IMR-90 (cell line): ENCODE data around the gene P2RY2.

Source experiments
- BHLHE40 ChIP-seq: fragments of 150-350 bp; IDR thresholded peaks from 2 replicates; pipeline ENCODE4 v1.6.1; 2016; ENCODE audit warnings: mild to moderate bottlenecking, low read depth, low read length
- CEBPB ChIP-seq: IDR thresholded peaks from 2 replicates; pipeline ENCODE4 v1.6.1; 2012; ENCODE audit warnings: low read depth, low read length, improper control_type of control experiment
- CHD1 ChIP-seq: IDR thresholded peaks from 2 replicates; pipeline ENCODE4 v1.6.1; 2012; ENCODE audit warnings: low read depth, low read length, improper control_type of control experiment
- CTCF ChIP-seq: conservative IDR thresholded peaks from 2 replicates; pipeline ENCODE4 v1.5.1; 2012; ENCODE audit warnings: mild to moderate bottlenecking, low read depth, low read length, improper control_type of control experiment
- FOS ChIP-seq: fragments of 150-350 bp; IDR thresholded peaks from 2 replicates; pipeline ENCODE4 v1.6.1; 2016; ENCODE audit warnings: low read depth, low read length
- MAFK ChIP-seq: IDR thresholded peaks from 2 replicates; pipeline ENCODE4 v1.6.1; 2012; ENCODE audit warnings: low read depth, low read length, improper control_type of control experiment
- MXI1 ChIP-seq: IDR thresholded peaks from 2 replicates; pipeline ENCODE4 v1.6.1; 2012; ENCODE audit warnings: low read depth, mild to moderate bottlenecking, low read length, moderate library complexity, borderline replicate concordance
- POLR2A ChIP-seq: IDR thresholded peaks from 2 replicates; pipeline ENCODE4 v1.6.1; 2012; ENCODE audit warnings: mild to moderate bottlenecking, low read depth, low read length
- RAD21 ChIP-seq: IDR thresholded peaks from 2 replicates; pipeline ENCODE4 v1.6.1; 2012; ENCODE audit warnings: low read length, improper control_type of control experiment
- RCOR1 ChIP-seq: IDR thresholded peaks from 2 replicates; pipeline ENCODE4 v1.6.1; 2012; ENCODE audit warnings: mild to moderate bottlenecking, low read length, improper control_type of control experiment; ENCODE audit not compliant: insufficient replicate concordance
- RFX5 ChIP-seq: IDR thresholded peaks from 2 replicates; pipeline ENCODE4 v1.8.0; 2012; ENCODE audit warnings: low read depth, mild to moderate bottlenecking, low read length, moderate library complexity
- SMC3 ChIP-seq: fragments of 150-350 bp; IDR thresholded peaks from 2 replicates; pipeline ENCODE4 v1.6.1; 2016; ENCODE audit warnings: low read depth, mild to moderate bottlenecking, antibody characterized with exemption, low read length, moderate library complexity
- TF ChIP-seq, protein P1 (sequence below): fragments of 150-350 bp; IDR thresholded peaks from 2 replicates; pipeline ENCODE4 v1.6.1; 2017; ENCODE audit warnings: mild to moderate bottlenecking, antibody characterized with exemption, low read length, low read depth

DNA sequence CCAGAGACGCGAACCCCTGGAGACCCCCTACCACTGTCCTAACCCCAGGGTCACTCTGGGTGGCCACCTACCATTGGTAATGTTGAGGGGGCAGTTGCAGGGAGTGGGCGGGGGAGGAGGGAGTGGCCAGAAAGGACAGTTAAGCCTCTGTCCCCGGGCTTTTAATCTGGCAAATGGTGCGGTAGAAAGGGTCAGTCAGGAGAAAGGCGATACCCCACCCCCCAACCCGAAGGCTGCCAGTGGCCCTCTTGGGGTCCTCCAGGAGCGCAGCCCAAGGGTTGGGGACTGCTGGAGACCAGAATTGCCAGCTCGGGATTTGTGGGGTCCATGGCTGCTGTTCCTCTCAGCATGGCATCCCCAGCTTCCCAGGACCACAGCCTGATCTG lies 742 bp downstream of the P2RY2 start:
- no peak for TF ChIP-seq CTCF
- no peak for TF ChIP-seq POLR2A
- TF ChIP-seq RAD21: no peak
- no peak for TF ChIP-seq CHD1
- no peak for TF ChIP-seq MAFK
- no peak for TF ChIP-seq SMC3
- TF ChIP-seq FOS: no peak
- TF ChIP-seq BHLHE40: no peak
- TF ChIP-seq MXI1: no peak
- TF ChIP-seq, protein P1, sequence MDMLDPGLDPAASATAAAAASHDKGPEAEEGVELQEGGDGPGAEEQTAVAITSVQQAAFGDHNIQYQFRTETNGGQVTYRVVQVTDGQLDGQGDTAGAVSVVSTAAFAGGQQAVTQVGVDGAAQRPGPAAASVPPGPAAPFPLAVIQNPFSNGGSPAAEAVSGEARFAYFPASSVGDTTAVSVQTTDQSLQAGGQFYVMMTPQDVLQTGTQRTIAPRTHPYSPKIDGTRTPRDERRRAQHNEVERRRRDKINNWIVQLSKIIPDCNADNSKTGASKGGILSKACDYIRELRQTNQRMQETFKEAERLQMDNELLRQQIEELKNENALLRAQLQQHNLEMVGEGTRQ: no peak
- no peak for TF ChIP-seq RFX5
- TF ChIP-seq RCOR1: no peak
- no peak for TF ChIP-seq CEBPB
